ENCODE measurements around the gene EGFL7.

- TF ChIP-seq, protein P1, sequence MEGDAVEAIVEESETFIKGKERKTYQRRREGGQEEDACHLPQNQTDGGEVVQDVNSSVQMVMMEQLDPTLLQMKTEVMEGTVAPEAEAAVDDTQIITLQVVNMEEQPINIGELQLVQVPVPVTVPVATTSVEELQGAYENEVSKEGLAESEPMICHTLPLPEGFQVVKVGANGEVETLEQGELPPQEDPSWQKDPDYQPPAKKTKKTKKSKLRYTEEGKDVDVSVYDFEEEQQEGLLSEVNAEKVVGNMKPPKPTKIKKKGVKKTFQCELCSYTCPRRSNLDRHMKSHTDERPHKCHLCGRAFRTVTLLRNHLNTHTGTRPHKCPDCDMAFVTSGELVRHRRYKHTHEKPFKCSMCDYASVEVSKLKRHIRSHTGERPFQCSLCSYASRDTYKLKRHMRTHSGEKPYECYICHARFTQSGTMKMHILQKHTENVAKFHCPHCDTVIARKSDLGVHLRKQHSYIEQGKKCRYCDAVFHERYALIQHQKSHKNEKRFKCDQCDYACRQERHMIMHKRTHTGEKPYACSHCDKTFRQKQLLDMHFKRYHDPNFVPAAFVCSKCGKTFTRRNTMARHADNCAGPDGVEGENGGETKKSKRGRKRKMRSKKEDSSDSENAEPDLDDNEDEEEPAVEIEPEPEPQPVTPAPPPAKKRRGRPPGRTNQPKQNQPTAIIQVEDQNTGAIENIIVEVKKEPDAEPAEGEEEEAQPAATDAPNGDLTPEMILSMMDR (conservative IDR thresholded peaks at IDR 0.05 in 1 of 2, IDR thresholded peaks at IDR 0.05 in 1 of 2; ENCODE audit: low read depth in 1 of 2, low read length in 2 of 2): no peak
- TF ChIP-seq EZH2 (IDR thresholded peaks at IDR 0.05; ENCODE audit: low read length, missing control alignments): no peak
Observed at GRCh38 chr9:136672431-136673087, 9.8 kb downstream of the EGFL7 start.

Data from fibroblast of lung (primary cell).